ENCODE results near the gene MED23.

GRCh38 chr6:131656667-131657066, 28.6 kb upstream of the MED23 start:
- TF ChIP-seq, protein P1, sequence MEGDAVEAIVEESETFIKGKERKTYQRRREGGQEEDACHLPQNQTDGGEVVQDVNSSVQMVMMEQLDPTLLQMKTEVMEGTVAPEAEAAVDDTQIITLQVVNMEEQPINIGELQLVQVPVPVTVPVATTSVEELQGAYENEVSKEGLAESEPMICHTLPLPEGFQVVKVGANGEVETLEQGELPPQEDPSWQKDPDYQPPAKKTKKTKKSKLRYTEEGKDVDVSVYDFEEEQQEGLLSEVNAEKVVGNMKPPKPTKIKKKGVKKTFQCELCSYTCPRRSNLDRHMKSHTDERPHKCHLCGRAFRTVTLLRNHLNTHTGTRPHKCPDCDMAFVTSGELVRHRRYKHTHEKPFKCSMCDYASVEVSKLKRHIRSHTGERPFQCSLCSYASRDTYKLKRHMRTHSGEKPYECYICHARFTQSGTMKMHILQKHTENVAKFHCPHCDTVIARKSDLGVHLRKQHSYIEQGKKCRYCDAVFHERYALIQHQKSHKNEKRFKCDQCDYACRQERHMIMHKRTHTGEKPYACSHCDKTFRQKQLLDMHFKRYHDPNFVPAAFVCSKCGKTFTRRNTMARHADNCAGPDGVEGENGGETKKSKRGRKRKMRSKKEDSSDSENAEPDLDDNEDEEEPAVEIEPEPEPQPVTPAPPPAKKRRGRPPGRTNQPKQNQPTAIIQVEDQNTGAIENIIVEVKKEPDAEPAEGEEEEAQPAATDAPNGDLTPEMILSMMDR (IDR thresholded peaks at IDR 0.05), result no peak
- no peak for TF ChIP-seq POLR2A (IDR thresholded peaks at IDR 0.05)
